Kidney (tissue), 14 donors: ENCODE data around the gene PCDHGA8. TPM values are rescaled to one million over a fixed set of nuclear protein-coding genes. Genes with fewer than 3 reads are reported as not detected.
A peak's percentile ranks its signal among the peaks of the same experiment; 100 is the strongest.
"Not testable (repeated sequence)": the region's sequence is repeated elsewhere in the genome, so short reads cannot be mapped to it uniquely, and the experiment has no call there.

Experiments used
- DNase-seq, 5 donors: peaks; one replicate each; pipeline ENCODE4 v3.0.0-alpha.2; 2013 to 2020
- FAIRE-seq: peaks from 2 replicates; lab custom pipeline; 2012; peaks lifted over from hg19 to GRCh38; lab: Jason Lieb, UNC
- H3K27ac ChIP-seq, 2 donors: one replicate each; pipeline ENCODE4 v1.7.0; 2013; ENCODE audit warnings: low read depth in 2 of 2, low read length in 2 of 2, inconsistent platforms in 1 of 2
- H3K27me3 ChIP-seq: one replicate; pipeline ENCODE4 v1.7.1; 2013; ENCODE audit warnings: low read length, inconsistent platforms; ENCODE audit not compliant: control insufficient read depth, insufficient read depth
- H3K36me3 ChIP-seq, 3 donors: one replicate each; pipeline versions ENCODE4 v1.7.0 to v1.7.1; 2013; ENCODE audit warnings: low read length in 3 of 3, control low read depth in 1 of 3, inconsistent platforms in 1 of 3; ENCODE audit not compliant: insufficient read depth in 3 of 3, control insufficient read depth in 2 of 3
- H3K4me1 ChIP-seq, 3 donors: one replicate each; pipeline versions ENCODE4 v1.7.0 to v1.7.1; 2013; ENCODE audit warnings: low read length in 3 of 3, inconsistent platforms in 1 of 3, low read depth in 1 of 3; ENCODE audit not compliant: control insufficient read depth in 2 of 3, insufficient read depth in 2 of 3
- H3K4me3 ChIP-seq, 3 donors: one replicate each; pipeline versions ENCODE4 v1.7.0 to v1.8.1; 2013; ENCODE audit warnings: low read length in 3 of 3, control low read depth in 1 of 3, inconsistent platforms in 1 of 3
- H3K9ac ChIP-seq, 3 donors: one replicate each; pipeline versions ENCODE4 v1.7.0 to v1.7.1; 2013; ENCODE audit warnings: low read length in 3 of 3, control low read depth in 1 of 3, inconsistent platforms in 1 of 3
- H3K9me3 ChIP-seq, 3 donors: one replicate each; pipeline versions ENCODE4 v1.7.0 to v1.7.1; 2013; ENCODE audit warnings: low read length in 3 of 3, control low read depth in 1 of 3, inconsistent platforms in 1 of 3; ENCODE audit not compliant: control insufficient read depth in 2 of 3, insufficient read depth in 1 of 3
- intact Hi-C: fragments of 100-400 bp; cut with DNase I; formaldehyde crosslinking; loops from one replicate; pipeline ENCODE4 v1.11.1; 2022
- polyA plus RNA-seq: library from polyadenylated mRNA; stranded (reverse); fragments of 350-450 nt; fragmentation: Illumina TruSeq; extraction: RNeasy Lipid Tissue Mini Kit (QIAGEN cat#74804); gene quantifications from one replicate; pipeline ENCODE4 v1.2.3, GENCODE V29; 2014; ENCODE audit warnings: low read depth, low replicate concordance; ENCODE audit not compliant: insufficient read depth
- total RNA-seq: library from RNA; stranded (reverse); fragmentation: NEBNext Ultra II Directional; extraction: Animal tissue kit (Norgen Biotek cat#: 25700); gene quantifications from one replicate; pipeline ENCODE4 v1.2.1, GENCODE V29; 2021
- TF ChIP-seq, protein P1 (sequence below): IDR thresholded peaks from 3 replicates; pipeline ENCODE4 v1.5.1; 2012; ENCODE audit warnings: mild to moderate bottlenecking, moderate library complexity, borderline replicate concordance; ENCODE audit not compliant: insufficient read depth; ENCODE audit errors: extremely low read depth
- donor health status: control.
- donor health status: control.
- donor health status: control.
- donor health status: control.
- donor health status: control.
- donor health status: DM: yes; HTN: yes; CAD: no.
- donor health status: Normal renal cell carcinoma (clear cell type).

Gene PCDHGA8
- total and polyA plus RNA-seq, 2 donors from 2014 or later: 0.09 to 1.8 TPM

DNA sequence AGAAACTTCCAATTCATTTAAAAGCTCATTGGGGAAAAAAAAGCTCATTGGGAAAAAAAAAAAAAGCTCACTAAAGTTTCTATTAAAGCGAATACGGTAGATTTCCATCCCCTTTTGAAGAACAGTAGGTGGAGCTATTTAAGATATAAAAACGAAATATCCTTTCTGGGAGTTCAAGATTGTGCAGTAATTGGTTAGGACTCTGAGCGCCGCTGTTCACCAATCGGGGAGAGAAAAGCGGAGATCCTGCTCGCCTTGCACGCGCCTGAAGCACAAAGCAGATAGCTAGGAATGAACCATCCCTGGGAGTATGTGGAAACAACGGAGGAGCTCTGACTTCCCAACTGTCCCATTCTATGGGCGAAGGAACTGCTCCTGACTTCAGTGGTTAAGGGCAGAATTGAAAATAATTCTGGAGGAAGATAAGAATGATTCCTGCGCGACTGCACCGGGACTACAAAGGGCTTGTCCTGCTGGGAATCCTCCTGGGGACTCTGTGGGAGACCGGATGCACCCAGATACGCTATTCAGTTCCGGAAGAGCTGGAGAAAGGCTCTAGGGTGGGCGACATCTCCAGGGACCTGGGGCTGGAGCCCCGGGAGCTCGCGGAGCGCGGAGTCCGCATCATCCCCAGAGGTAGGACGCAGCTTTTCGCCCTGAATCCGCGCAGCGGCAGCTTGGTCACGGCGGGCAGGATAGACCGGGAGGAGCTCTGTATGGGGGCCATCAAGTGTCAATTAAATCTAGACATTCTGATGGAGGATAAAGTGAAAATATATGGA, 38.1 kb downstream of the PCDHGA8 start, which contains the start of gene PCDHGA12:
Gene PCDHGA12, plus strand, starts transcription at position 176 of the 782 bp plus-strand sequence. Its CDS starts 253 bp downstream, at position 429.
- no peak for FAIRE-seq
- Histone ChIP-seq H3K36me3 (no peaks in the 10 kb centered on the region), H3K9me3 (peaks cover 7 to 69% (median 29%) of the 10 kb centered on the region in 3 donors), H3K9ac (no peak within 1 kb of the TSS), H3K27ac (no peak within 1 kb of the TSS), H3K4me1 (no peaks in the 10 kb centered on the region), H3K4me3 (peak within 1 kb of the TSS in 2 of 3 donors; percentile 1 to 39), H3K27me3 (no peaks in the 10 kb centered on the region)
- intact Hi-C loops: no loop called here
- peak in 2 of 5 donors; percentile 29 to 47 for DNase-seq
- TF ChIP-seq, protein P1, sequence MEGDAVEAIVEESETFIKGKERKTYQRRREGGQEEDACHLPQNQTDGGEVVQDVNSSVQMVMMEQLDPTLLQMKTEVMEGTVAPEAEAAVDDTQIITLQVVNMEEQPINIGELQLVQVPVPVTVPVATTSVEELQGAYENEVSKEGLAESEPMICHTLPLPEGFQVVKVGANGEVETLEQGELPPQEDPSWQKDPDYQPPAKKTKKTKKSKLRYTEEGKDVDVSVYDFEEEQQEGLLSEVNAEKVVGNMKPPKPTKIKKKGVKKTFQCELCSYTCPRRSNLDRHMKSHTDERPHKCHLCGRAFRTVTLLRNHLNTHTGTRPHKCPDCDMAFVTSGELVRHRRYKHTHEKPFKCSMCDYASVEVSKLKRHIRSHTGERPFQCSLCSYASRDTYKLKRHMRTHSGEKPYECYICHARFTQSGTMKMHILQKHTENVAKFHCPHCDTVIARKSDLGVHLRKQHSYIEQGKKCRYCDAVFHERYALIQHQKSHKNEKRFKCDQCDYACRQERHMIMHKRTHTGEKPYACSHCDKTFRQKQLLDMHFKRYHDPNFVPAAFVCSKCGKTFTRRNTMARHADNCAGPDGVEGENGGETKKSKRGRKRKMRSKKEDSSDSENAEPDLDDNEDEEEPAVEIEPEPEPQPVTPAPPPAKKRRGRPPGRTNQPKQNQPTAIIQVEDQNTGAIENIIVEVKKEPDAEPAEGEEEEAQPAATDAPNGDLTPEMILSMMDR: peak; percentile 34

- DNase-seq (no peak), FAIRE-seq (no peak)
- Histone ChIP-seq H3K27me3 (no peaks in the 10 kb centered on the region), H3K4me3 (peak overlapping the region in 1 of 3 donors; percentile 39), H3K9me3 (peaks cover 5 to 65% (median 25%) of the 10 kb centered on the region in 3 donors), H3K4me1 (no peaks in the 10 kb centered on the region), H3K36me3 (no peaks in the 10 kb centered on the region), H3K27ac (no peak overlapping the region), H3K9ac (no peak overlapping the region)
- TF ChIP-seq, protein P1: no peak
- intact Hi-C loops: no loop called here
Measured at GRCh38 chr5:141431286-141431685, 38.9 kb downstream of the PCDHGA8 start.

GRCh38 chr5:141432308-141432707, 39.9 kb downstream of the PCDHGA8 start:
- H3K27ac ChIP-seq, DNase-seq, H3K9ac ChIP-seq, H3K4me1 ChIP-seq, H3K27me3 ChIP-seq, intact Hi-C loops, FAIRE-seq, H3K36me3 ChIP-seq: not testable (repeated sequence)
- Histone ChIP-seq H3K9me3 (peaks cover 3 to 62% (median 19%) of the 10 kb centered on the region in 3 donors), H3K4me3 (peak overlapping the region in 1 of 3 donors; percentile 39)

DNA sequence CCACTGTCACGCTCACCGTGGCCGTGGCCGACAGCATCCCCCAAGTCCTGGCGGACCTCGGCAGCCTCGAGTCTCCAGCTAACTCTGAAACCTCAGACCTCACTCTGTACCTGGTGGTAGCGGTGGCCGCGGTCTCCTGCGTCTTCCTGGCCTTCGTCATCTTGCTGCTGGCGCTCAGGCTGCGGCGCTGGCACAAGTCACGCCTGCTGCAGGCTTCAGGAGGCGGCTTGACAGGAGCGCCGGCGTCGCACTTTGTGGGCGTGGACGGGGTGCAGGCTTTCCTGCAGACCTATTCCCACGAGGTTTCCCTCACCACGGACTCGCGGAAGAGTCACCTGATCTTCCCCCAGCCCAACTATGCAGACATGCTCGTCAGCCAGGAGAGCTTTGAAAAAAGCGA, 40.3 kb downstream of the PCDHGA8 start:
- H3K9me3 ChIP-seq: peaks cover 2 to 57% (median 16%) of the 10 kb centered on the region in 3 donors
- H3K27ac ChIP-seq, H3K27me3 ChIP-seq, H3K9ac ChIP-seq, H3K4me3 ChIP-seq, FAIRE-seq, H3K4me1 ChIP-seq, DNase-seq, intact Hi-C loops, H3K36me3 ChIP-seq: not testable (repeated sequence)
